ENCODE measurements around the gene SLC22A23.

SLC22A23 gene

DNA sequence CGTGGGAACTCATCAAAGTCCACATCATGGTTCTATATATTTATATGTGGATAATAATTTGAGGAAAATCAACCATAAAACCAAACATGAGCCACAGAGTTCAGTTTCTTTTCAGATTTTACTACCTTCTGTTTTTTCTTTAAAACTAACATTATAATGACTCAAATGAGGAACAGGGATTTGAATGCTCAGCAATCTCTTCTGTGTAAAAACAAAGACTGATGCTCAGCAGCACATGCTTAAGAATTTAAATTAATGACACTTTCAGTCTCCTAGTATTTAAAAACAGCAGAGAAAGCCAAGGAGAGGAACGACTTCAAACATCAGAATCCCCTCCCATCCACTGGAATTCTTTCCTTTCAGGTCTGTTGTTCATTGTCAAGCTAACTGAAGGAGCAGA, 125.4 kb downstream of the SLC22A23 start:
- no peaks in the 10 kb centered on the region for H3K27me3 Mint-ChIP-seq
- no peak overlapping the region for H3K4me3 Mint-ChIP-seq
- H3K27ac Mint-ChIP-seq = no peak overlapping the region
- H3K36me3 Mint-ChIP-seq = peaks cover 1% of the 10 kb centered on the region
- peaks cover 8% of the 10 kb centered on the region for H3K4me1 Mint-ChIP-seq
- H3K9me3 Mint-ChIP-seq = no peaks in the 10 kb centered on the region

DNA sequence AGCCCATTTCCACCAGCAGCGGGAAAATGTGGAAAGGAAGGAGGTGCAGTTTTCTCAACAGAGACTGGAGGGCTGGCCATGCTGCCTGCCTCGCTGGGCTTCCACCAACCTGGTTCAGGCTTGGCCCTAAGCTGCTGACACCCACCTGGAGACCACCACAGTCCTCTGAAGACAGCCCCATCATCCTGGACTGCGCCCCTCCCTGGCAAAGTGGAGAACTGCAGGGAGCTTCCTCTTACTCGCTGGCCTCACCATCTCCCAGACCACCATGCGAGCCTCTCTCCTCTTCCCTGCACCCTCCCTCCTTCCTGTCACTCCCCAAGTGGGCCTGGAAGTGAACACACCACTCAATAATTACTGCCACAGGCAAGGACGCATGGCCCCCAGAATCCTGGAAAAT, 126.7 kb downstream of the SLC22A23 start:
- H3K27ac Mint-ChIP-seq = no peak overlapping the region
- H3K4me1 Mint-ChIP-seq = peaks cover 4% of the 10 kb centered on the region
- H3K27me3 Mint-ChIP-seq = no peaks in the 10 kb centered on the region
- H3K36me3 Mint-ChIP-seq = peaks cover 1% of the 10 kb centered on the region
- H3K4me3 Mint-ChIP-seq = no peak overlapping the region
- H3K9me3 Mint-ChIP-seq = no peaks in the 10 kb centered on the region

DNA sequence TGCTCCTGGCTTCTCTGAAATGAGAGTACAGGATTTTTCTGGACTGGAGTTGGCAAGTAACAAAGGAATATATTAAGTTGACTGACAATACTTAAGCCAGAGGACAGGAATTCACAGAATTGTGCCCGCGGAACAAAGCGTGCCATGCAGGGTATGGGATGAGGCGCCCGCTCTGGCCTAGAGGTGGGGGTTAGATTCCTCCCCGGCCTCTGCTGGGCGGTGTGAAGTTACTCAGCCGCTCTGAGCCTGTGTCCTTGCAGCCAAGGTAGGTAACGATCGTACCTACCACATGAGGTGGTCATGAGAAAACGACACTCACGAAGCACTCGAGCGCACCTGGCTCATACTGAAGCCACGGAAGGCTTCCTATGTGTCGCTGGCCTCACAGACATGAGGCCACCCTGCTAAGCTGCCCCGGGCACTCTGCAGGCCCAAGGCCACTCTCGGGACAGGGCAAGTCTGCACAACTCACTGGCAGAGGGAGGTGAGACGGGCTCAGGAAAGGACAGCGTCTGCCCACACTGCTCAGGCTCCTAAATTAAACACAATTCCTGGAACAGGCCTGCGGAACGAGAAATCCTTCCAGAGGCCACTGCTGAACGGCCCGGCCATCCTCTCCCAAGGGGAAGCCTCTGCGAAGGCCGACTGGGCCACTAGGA, 127.3 kb downstream of the SLC22A23 start:
- Mint-ChIP-seq H3K4me1 (peaks cover 7% of the 10 kb centered on the region), H3K9me3 (no peaks in the 10 kb centered on the region), H3K36me3 (peaks cover 1% of the 10 kb centered on the region), H3K4me3 (no peak overlapping the region), H3K27ac (no peak overlapping the region), H3K27me3 (no peaks in the 10 kb centered on the region)

DNA sequence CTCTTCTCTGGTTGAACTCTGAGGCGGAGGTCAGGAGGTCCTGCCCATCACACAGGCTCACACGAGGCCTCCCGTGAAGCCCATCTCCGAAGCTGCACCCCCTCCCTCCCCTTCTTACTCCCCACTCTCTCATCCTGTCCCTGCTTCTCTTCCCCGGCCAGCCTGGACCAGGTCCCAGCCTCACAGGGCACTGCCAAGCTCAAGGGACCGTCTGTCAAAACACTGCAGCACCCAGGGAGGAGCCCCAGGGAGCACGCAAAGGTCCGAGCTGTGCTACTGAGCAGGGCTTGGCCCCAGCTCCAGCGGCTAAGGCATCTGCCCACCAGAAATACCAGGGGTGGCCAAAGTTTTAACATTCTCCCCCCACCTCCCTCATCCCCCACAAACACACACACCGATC, 128.1 kb downstream of the SLC22A23 start:
- Mint-ChIP-seq H3K4me3 (no peak overlapping the region), H3K36me3 (peaks cover 1% of the 10 kb centered on the region), H3K9me3 (no peaks in the 10 kb centered on the region), H3K27me3 (no peaks in the 10 kb centered on the region), H3K4me1 (peaks cover 7% of the 10 kb centered on the region), H3K27ac (no peak overlapping the region)

DNA sequence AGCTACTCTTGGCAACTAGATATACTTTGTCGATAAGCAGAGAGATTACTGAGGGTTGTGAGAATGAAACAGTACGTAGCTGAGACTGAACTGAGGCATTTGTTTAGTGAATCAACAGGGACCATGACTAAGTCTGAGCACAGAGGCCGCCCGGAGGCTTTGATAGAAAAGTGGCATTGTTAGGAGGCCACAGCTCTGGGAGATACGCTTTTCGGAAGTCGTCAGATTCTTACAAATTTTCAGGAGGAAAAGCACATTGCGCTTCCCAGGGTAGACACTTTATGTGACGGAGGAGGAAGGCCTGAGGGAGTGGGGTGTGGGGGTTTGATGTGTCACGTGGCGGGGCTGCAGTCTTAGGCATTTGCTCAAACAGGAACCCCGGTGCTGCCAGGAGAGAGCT, 128.7 kb downstream of the SLC22A23 start:
- H3K36me3 Mint-ChIP-seq = peaks cover 1% of the 10 kb centered on the region
- H3K27me3 Mint-ChIP-seq = no peaks in the 10 kb centered on the region
- no peak overlapping the region for H3K27ac Mint-ChIP-seq
- H3K4me1 Mint-ChIP-seq = peaks cover 7% of the 10 kb centered on the region
- no peak overlapping the region for H3K4me3 Mint-ChIP-seq
- no peaks in the 10 kb centered on the region for H3K9me3 Mint-ChIP-seq

DNA sequence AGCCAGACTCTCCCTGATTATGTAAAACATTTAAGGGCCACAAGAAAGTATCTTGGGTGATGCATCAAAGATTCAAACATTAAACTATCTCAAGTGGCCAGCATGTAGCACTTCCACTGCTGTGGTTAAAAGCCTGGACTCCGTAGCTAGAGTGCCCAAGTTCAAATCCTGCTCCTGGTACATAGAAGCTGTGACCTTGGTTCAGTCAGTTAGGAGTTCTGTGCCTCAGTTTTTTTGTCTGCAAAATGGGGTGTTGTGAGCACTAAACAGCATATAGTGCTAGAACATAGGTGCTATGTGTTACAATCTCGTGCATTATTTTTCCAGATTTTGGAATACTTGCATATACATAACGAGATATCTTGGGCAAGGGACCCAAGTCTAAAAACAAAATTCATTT, 129.4 kb downstream of the SLC22A23 start:
- H3K36me3 Mint-ChIP-seq = no peaks in the 10 kb centered on the region
- peaks cover 7% of the 10 kb centered on the region for H3K4me1 Mint-ChIP-seq
- H3K4me3 Mint-ChIP-seq = no peak overlapping the region
- no peaks in the 10 kb centered on the region for H3K27me3 Mint-ChIP-seq
- H3K9me3 Mint-ChIP-seq = no peaks in the 10 kb centered on the region
- H3K27ac Mint-ChIP-seq = no peak overlapping the region

DNA sequence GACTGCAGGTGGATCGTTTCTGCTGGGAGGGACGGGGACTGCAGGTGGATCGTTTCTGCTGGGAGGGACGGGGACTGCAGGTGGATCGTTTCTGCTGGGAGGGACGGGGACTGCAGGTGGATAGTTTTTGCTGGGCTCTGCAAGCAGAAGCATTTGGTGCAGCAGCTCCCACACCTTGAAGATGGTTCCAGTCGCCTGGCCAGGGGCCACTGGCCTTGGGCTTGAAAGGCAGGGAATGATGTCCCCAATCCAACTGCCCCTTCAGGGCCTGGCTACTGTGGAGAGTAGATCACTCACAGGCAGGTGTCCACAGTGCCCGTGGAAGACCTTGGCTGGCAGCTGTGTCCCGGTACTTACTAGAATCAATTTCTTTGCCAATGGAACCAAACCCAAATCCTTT, 129.9 kb downstream of the SLC22A23 start:
- Mint-ChIP-seq H3K36me3 (no peaks in the 10 kb centered on the region), H3K9me3 (no peaks in the 10 kb centered on the region), H3K27me3 (no peaks in the 10 kb centered on the region), H3K4me1 (peaks cover 7% of the 10 kb centered on the region), H3K4me3 (no peak overlapping the region), H3K27ac (no peak overlapping the region)

DNA sequence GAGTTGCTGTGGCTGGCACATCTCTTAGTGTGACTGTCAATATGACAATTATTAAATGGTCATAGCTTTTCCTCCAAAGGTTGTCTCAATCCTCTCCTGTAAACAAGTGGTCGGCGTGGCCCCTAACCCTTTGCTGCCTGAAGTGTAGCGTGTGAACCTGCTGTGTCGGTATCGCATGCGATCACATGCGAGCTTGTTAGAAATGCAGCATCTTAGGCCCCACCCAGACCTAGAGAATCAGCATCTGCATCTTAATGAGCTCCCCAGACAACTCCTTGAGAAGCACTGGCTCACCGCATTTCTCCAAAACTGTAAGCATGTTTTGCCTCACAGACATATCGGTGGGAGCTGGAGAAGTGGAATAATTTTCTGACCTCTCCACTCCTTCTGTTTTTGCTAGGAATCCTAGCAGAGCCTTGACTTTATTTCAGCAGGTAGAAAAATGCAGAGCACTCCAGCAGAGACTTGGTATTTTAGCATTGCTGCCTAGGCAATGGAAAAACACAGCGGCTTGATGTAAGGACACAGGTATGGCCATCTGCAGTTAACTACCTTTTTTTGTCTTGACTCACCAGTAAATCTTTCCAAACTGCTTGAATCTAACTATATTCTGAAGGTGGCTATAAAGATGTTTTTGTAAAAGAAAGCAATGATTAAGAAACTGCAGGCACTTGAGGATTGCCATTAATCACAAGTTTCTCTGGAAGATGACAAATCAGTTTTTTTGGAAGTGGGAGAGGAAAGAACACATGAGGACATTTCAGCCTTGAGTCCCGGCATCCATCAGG, 130.5 kb downstream of the SLC22A23 start:
- Mint-ChIP-seq H3K36me3 (no peaks in the 10 kb centered on the region), H3K27me3 (no peaks in the 10 kb centered on the region), H3K9me3 (no peaks in the 10 kb centered on the region), H3K4me3 (no peak overlapping the region), H3K4me1 (peaks cover 7% of the 10 kb centered on the region), H3K27ac (no peak overlapping the region)

DNA sequence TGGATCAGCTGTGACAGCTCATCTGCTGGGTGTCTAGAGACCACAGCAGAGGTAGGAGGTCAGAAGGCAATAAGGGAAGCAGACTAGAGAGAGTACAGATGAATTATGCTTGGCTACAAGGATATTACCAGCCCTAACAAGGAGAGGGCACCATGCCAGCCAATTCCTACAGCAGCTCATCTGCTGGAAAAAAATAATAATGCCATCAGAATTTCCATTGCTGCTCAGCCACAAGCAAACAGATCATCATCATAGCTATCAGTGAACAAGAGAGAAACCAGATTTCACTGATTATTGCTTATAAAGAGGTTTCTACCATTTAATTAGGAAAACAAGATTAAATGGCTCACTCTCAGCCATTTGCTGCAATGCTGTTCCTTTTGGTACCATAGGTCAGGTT, 131.6 kb downstream of the SLC22A23 start:
- no peaks in the 10 kb centered on the region for H3K27me3 Mint-ChIP-seq
- H3K36me3 Mint-ChIP-seq = no peaks in the 10 kb centered on the region
- H3K27ac Mint-ChIP-seq = no peak overlapping the region
- H3K4me3 Mint-ChIP-seq = no peak overlapping the region
- H3K4me1 Mint-ChIP-seq = peaks cover 7% of the 10 kb centered on the region
- no peaks in the 10 kb centered on the region for H3K9me3 Mint-ChIP-seq

DNA sequence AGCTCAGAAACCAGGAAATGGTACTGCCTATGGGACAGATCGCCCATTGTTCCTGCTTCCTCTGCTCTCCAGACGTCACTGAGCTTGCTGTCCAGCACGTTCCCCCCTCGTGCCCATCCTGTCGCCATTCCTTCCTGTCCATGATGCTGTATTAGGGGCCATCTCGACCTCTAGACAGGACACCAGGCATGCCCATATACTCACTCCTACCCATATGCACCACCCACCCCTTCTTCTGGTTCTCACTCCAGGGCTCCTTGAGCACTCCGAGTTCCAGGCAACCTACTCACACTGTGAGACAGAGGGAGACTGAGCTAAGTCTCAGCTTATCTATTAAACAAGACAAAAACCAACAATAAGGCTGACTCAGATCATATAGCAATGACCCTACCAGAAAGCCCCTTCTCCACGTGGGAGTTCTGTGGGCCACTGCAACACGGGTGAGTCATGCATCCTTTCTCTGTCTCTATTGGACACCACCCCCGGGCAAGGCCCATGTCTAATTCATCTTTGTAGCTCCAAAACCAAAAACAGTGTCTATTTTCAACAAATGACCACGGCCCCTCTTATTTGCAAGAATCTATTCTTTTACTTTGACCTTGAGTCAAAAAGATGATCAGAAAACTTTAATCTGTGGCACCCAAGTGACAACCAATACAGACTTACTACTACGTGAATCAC, 132.4 kb downstream of the SLC22A23 start:
- Mint-ChIP-seq H3K4me3 (no peak overlapping the region), H3K9me3 (no peaks in the 10 kb centered on the region), H3K36me3 (no peaks in the 10 kb centered on the region), H3K27me3 (no peaks in the 10 kb centered on the region), H3K4me1 (peaks cover 10% of the 10 kb centered on the region), H3K27ac (no peak overlapping the region)

DNA sequence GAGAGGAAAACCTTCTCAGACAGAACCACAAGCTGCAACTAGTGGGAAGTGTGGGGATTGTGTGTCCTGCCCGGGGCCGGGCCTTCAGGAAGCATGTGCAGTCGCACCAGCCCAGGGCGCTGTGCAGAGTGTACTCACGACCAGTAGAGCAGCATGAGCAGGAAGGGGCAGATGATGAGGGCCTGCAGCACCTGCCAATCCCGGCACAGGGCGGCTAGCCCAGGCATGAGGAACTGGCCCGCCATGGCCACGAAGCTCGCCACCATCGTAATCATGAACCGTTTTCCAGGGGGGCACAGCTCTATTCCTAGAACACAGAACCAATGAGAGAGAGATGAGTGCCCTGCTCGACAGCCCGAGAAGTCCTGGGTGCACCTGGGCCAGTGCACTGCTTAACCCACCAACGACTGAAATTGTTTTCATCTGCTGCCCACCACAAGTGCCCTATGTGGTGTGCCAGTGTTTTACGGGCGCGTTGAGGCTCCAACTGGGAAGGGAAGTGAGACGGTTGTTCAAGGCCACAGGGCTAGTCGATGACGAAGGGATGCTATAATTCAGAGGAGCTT, 133.1 kb downstream of the SLC22A23 start:
- H3K36me3 Mint-ChIP-seq = no peaks in the 10 kb centered on the region
- peaks cover 16% of the 10 kb centered on the region for H3K4me1 Mint-ChIP-seq
- H3K9me3 Mint-ChIP-seq = no peaks in the 10 kb centered on the region
- no peak overlapping the region for H3K27ac Mint-ChIP-seq
- no peak overlapping the region for H3K4me3 Mint-ChIP-seq
- H3K27me3 Mint-ChIP-seq = no peaks in the 10 kb centered on the region

DNA sequence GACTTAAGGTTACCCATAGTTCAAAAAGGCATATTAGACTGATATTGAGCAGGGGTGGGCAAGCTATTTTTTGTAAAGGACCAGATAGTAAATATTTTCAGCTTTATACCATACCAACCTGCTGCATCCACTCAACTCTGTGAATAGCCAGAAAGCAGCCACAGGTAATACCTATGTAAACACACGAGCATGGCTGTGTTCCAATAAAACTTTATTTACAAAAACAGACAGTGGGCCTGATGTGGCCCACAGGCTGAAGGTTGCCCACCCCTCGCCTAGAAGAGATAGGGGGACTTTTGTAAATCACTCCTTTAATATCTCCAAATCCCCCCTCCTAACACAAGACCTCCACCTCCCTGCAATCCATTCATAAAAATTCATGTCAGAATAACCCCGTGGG, 133.7 kb downstream of the SLC22A23 start:
- H3K4me1 Mint-ChIP-seq = peaks cover 22% of the 10 kb centered on the region
- no peak overlapping the region for H3K4me3 Mint-ChIP-seq
- no peaks in the 10 kb centered on the region for H3K9me3 Mint-ChIP-seq
- H3K36me3 Mint-ChIP-seq = no peaks in the 10 kb centered on the region
- no peaks in the 10 kb centered on the region for H3K27me3 Mint-ChIP-seq
- H3K27ac Mint-ChIP-seq = no peak overlapping the region

DNA sequence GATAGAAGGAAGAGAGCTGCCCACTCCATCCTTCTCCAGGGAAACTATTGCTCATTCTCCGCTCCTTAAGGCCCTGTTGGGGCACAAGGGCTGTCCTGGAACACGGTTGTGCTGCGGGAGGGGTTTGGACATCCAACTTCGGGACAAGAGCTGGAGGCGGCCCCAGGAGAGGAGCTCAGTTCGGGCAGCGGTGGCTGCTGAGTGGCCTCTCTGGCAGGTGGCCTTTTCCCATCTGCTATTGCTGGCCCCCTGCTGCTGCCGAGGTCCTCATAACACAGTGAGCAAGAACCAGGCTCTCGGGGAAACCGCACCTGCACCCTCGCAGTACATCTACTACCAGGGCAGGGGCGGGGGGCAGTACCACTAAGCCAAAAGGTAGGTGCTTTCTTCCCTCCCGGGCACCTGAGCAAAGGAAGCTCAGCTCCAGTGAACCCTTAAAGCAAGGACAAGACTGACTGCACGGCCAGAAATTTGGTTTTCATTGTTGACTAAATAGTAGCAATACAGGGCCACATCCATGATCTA, 134.4 kb downstream of the SLC22A23 start:
- no peaks in the 10 kb centered on the region for H3K27me3 Mint-ChIP-seq
- H3K9me3 Mint-ChIP-seq = no peaks in the 10 kb centered on the region
- H3K27ac Mint-ChIP-seq = no peak overlapping the region
- H3K4me1 Mint-ChIP-seq = peaks cover 30% of the 10 kb centered on the region
- no peak overlapping the region for H3K4me3 Mint-ChIP-seq
- no peaks in the 10 kb centered on the region for H3K36me3 Mint-ChIP-seq

DNA sequence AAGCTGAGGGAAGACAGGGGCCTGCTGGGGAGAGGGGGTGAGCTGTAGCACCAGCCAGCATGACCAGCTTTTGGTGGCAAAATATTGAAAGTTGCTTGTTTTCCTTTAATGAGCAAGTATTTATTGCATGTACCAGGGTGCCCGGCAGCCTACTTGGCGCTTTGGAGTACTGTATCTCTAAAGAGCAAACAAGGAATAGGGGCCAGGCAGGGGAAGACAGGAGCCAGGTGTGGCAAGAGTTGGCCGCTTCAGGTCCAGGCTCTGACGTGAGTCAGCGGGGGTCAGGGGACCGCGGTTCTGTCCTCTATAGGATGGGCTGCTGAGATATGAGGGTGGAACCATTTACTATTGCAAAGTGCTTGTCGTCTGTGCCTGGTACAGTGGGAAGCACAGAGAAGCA, 135.0 kb downstream of the SLC22A23 start:
- H3K36me3 Mint-ChIP-seq = no peaks in the 10 kb centered on the region
- H3K27me3 Mint-ChIP-seq = no peaks in the 10 kb centered on the region
- no peak overlapping the region for H3K27ac Mint-ChIP-seq
- H3K4me1 Mint-ChIP-seq = peaks cover 35% of the 10 kb centered on the region
- H3K4me3 Mint-ChIP-seq = no peak overlapping the region
- H3K9me3 Mint-ChIP-seq = no peaks in the 10 kb centered on the region

DNA sequence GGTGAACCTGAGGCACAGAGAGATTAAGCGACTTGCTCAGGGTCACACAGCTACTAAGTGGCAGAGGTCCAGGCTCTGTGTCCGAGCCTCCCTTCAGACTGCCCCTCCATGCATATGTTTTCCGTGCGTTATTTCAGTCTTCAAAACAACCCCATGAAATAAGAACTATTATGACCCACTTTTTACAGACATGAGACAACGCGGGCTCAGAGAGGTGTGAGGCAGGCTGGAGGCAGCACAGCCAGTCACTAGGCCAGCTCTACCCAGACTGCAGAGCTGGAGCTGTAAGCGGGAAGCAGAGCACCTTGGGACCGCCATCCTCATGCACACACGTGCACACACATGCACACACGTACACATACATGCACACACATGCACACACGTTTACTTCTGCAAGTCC, 135.8 kb downstream of the SLC22A23 start:
- no peaks in the 10 kb centered on the region for H3K36me3 Mint-ChIP-seq
- H3K4me1 Mint-ChIP-seq = peaks cover 36% of the 10 kb centered on the region
- no peak overlapping the region for H3K4me3 Mint-ChIP-seq
- no peaks in the 10 kb centered on the region for H3K27me3 Mint-ChIP-seq
- H3K27ac Mint-ChIP-seq = no peak overlapping the region
- no peaks in the 10 kb centered on the region for H3K9me3 Mint-ChIP-seq
